Non-pigmented ciliary epithelial cell (primary cell): Measurements from ENCODE around the gene GUCY2D.

Experiments used
- DNase-seq: peaks from one replicate; pipeline ENCODE4 v3.0.0-alpha.2; 2010; ENCODE audit warnings: low read depth

GUCY2D gene

GRCh38 chr17:8064561-8065019 lies 62.2 kb downstream of the GUCY2D start:
- DNase-seq: no peak

- no peak for DNase-seq
These were observed 64.7 kb downstream of the GUCY2D start for GRCh38 chr17:8066841-8067775.

GRCh38 chr17:8067806-8068205 lies 65.4 kb downstream of the GUCY2D start:
- no peak for DNase-seq

GRCh38 chr17:8068736-8069586 lies 66.5 kb downstream of the GUCY2D start:
- DNase-seq: no peak

- no peak for DNase-seq
These were observed 67.1 kb downstream of the GUCY2D start for GRCh38 chr17:8069587-8069860.
